IMR-90 (cell line): ENCODE measurements around the gene ACER1.
A peak's percentile ranks its signal among the peaks of the same experiment; 100 is the strongest.

Experiments used
- CEBPB ChIP-seq: IDR thresholded peaks from 2 replicates; pipeline ENCODE4 v1.6.1; 2012; ENCODE audit warnings: low read depth, low read length, improper control_type of control experiment
- CTCF ChIP-seq: conservative IDR thresholded peaks from 2 replicates; pipeline ENCODE4 v1.5.1; 2012; ENCODE audit warnings: mild to moderate bottlenecking, low read depth, low read length, improper control_type of control experiment
- MAFK ChIP-seq: IDR thresholded peaks from 2 replicates; pipeline ENCODE4 v1.6.1; 2012; ENCODE audit warnings: low read depth, low read length, improper control_type of control experiment
- MAZ ChIP-seq: IDR thresholded peaks from 2 replicates; pipeline ENCODE4 v1.6.1; 2012; ENCODE audit warnings: low read depth, mild to moderate bottlenecking, low read length, improper control_type of control experiment, moderate library complexity, borderline replicate concordance
- MXI1 ChIP-seq: IDR thresholded peaks from 2 replicates; pipeline ENCODE4 v1.6.1; 2012; ENCODE audit warnings: low read depth, mild to moderate bottlenecking, low read length, moderate library complexity, borderline replicate concordance
- POLR2A ChIP-seq: IDR thresholded peaks from 2 replicates; pipeline ENCODE4 v1.6.1; 2012; ENCODE audit warnings: mild to moderate bottlenecking, low read depth, low read length
- RAD21 ChIP-seq: IDR thresholded peaks from 2 replicates; pipeline ENCODE4 v1.6.1; 2012; ENCODE audit warnings: low read length, improper control_type of control experiment
- SMC3 ChIP-seq: fragments of 150-350 bp; IDR thresholded peaks from 2 replicates; pipeline ENCODE4 v1.6.1; 2016; ENCODE audit warnings: low read depth, mild to moderate bottlenecking, antibody characterized with exemption, low read length, moderate library complexity
- USF2 ChIP-seq: fragments of 150-350 bp; IDR thresholded peaks from 2 replicates; pipeline ENCODE4 v1.6.1; 2017; ENCODE audit warnings: mild to moderate bottlenecking, antibody characterized with exemption, low read length, low read depth

GRCh38 chr19:6378041-6378440 lies 44.6 kb upstream of the ACER1 start:
- no peak for TF ChIP-seq MAZ
- no peak for TF ChIP-seq CTCF
- no peak for TF ChIP-seq USF2
- no peak for TF ChIP-seq POLR2A
- no peak for TF ChIP-seq RAD21
- TF ChIP-seq CEBPB: no peak
- no peak for TF ChIP-seq MXI1
- TF ChIP-seq SMC3: no peak
- peak; percentile 45; the same call in 1 of the 2 replicates for TF ChIP-seq MAFK
